ENCODE measurements around the gene RAPGEF1. TPM values are rescaled to one million over a fixed set of nuclear protein-coding genes. Genes with fewer than 3 reads are reported as not detected.
A peak's percentile ranks its signal among the peaks of the same experiment; 100 is the strongest.

RAPGEF1 gene
- total RNA-seq, 1 donor from 2014 or later = 76.8 TPM

GRCh38 chr9:131610231-131610761 is 129.6 kb downstream of the RAPGEF1 start:
- peak overlapping the region; percentile 85 for H3K4me2 ChIP-seq (ENCODE audit: low read length)
- no peaks in the 10 kb centered on the region for H3K36me3 ChIP-seq (ENCODE audit: insufficient read depth, low read length)
- H3K4me1 ChIP-seq (ENCODE audit: insufficient read depth, low read length) = peaks cover 37% of the 10 kb centered on the region
- no peak overlapping the region for H2AFZ ChIP-seq (ENCODE audit: low read depth, low read length)
- H3K4me3 Mint-ChIP-seq (ENCODE audit: unreplicated experiment) = no peak overlapping the region
- no peaks in the 10 kb centered on the region for H3K9me3 ChIP-seq (ENCODE audit: insufficient read depth, low read depth, low read length)
- peak overlapping the region; percentile 76 for H3K9ac ChIP-seq (ENCODE audit: low read length)
- peak; percentile 91 for FAIRE-seq
- peak overlapping the region; percentile 41 for H3K27ac ChIP-seq (ENCODE audit: low read depth, low read length)
- no peak for TF ChIP-seq CTCF (IDR thresholded peaks at IDR 0.05; ENCODE audit: insufficient read depth, low read depth, low read length)
- TF ChIP-seq EZH2 (IDR thresholded peaks at IDR 0.05; ENCODE audit: insufficient read depth, low read length) = no peak
- no peak overlapping the region for H3K4me3 ChIP-seq (ENCODE audit: insufficient read depth, low read depth, low read length)
- H3K9me3 Mint-ChIP-seq (ENCODE audit: unreplicated experiment) = no peaks in the 10 kb centered on the region
- no peaks in the 10 kb centered on the region for H3K27me3 ChIP-seq (ENCODE audit: insufficient read depth, low read length)
- no peaks in the 10 kb centered on the region for H3K79me2 ChIP-seq (ENCODE audit: insufficient read depth, low read length)
- peak; percentile 98 for DNase-seq (ENCODE audit: low read depth)
- peaks cover 22% of the 10 kb centered on the region for H3K36me3 Mint-ChIP-seq (ENCODE audit: low read depth, unreplicated experiment)
- no peaks in the 10 kb centered on the region for H3K27me3 Mint-ChIP-seq (ENCODE audit: low read depth, unreplicated experiment)
- H3K4me1 Mint-ChIP-seq (ENCODE audit: low read depth, unreplicated experiment) = peaks cover 31% of the 10 kb centered on the region
- H4K20me1 ChIP-seq (ENCODE audit: insufficient read depth, low read length) = peaks cover 18% of the 10 kb centered on the region
- peak overlapping the region; percentile 95 for H3K27ac Mint-ChIP-seq (ENCODE audit: unreplicated experiment)

GRCh38 chr9:131609099-131609830 is 130.6 kb downstream of the RAPGEF1 start:
- DNase-seq (ENCODE audit: low read depth) (peak; percentile 78), FAIRE-seq (no peak)
- no peak for TF ChIP-seq CTCF (IDR thresholded peaks at IDR 0.05; ENCODE audit: insufficient read depth, low read depth, low read length)
- TF ChIP-seq EZH2 (IDR thresholded peaks at IDR 0.05; ENCODE audit: insufficient read depth, low read length) = no peak
- peak overlapping the region; percentile 76 for H3K9ac ChIP-seq (ENCODE audit: low read length)
- H3K4me1 ChIP-seq (ENCODE audit: insufficient read depth, low read length) = peaks cover 37% of the 10 kb centered on the region
- H3K79me2 ChIP-seq (ENCODE audit: insufficient read depth, low read length) = no peaks in the 10 kb centered on the region
- peak overlapping the region; percentile 95 for H3K27ac Mint-ChIP-seq (ENCODE audit: unreplicated experiment)
- no peaks in the 10 kb centered on the region for H3K9me3 Mint-ChIP-seq (ENCODE audit: unreplicated experiment)
- H4K20me1 ChIP-seq (ENCODE audit: insufficient read depth, low read length) = peaks cover 18% of the 10 kb centered on the region
- peak overlapping the region; percentile 41 for H3K4me3 ChIP-seq (ENCODE audit: insufficient read depth, low read depth, low read length)
- H3K36me3 ChIP-seq (ENCODE audit: insufficient read depth, low read length) = no peaks in the 10 kb centered on the region
- peaks cover 31% of the 10 kb centered on the region for H3K4me1 Mint-ChIP-seq (ENCODE audit: low read depth, unreplicated experiment)
- no peaks in the 10 kb centered on the region for H3K27me3 ChIP-seq (ENCODE audit: insufficient read depth, low read length)
- H3K27ac ChIP-seq (ENCODE audit: low read depth, low read length) = peak overlapping the region; percentile 79
- no peak overlapping the region for H2AFZ ChIP-seq (ENCODE audit: low read depth, low read length)
- no peaks in the 10 kb centered on the region for H3K9me3 ChIP-seq (ENCODE audit: insufficient read depth, low read depth, low read length)
- H3K36me3 Mint-ChIP-seq (ENCODE audit: low read depth, unreplicated experiment) = peaks cover 20% of the 10 kb centered on the region
- peak overlapping the region; percentile 85 for H3K4me2 ChIP-seq (ENCODE audit: low read length)
- H3K4me3 Mint-ChIP-seq (ENCODE audit: unreplicated experiment) = peak overlapping the region; percentile 17
- no peaks in the 10 kb centered on the region for H3K27me3 Mint-ChIP-seq (ENCODE audit: low read depth, unreplicated experiment)

Measured in astrocyte (in vitro differentiated cells and primary cell).